Activated naive CD8-positive, alpha-beta T cell treated with anti-CD3 and anti-CD28 coated beads for 36 hours (primary cell): ENCODE measurements around the gene UCP2. TPM values are rescaled to one million over a fixed set of nuclear protein-coding genes. Genes with fewer than 3 reads are reported as not detected.

ENCODE experiments used
- DNase-seq: peaks from one replicate; pipeline ENCODE4 v3.0.0; 2021
- H3K27ac Mint-ChIP-seq: one replicate; pipeline ENCODE4 v1.8.0; 2022; ENCODE audit warnings: mild to moderate bottlenecking, moderate library complexity, mixed read lengths
- H3K27me3 Mint-ChIP-seq: one replicate; pipeline ENCODE4 v1.8.0; 2022; ENCODE audit warnings: mild to moderate bottlenecking, mixed read lengths
- H3K36me3 Mint-ChIP-seq: one replicate; pipeline ENCODE4 v1.8.0; 2021; ENCODE audit warnings: mild to moderate bottlenecking, mixed read lengths
- H3K4me1 Mint-ChIP-seq: one replicate; pipeline ENCODE4 v1.8.0; 2021; ENCODE audit warnings: mixed read lengths
- H3K4me3 Mint-ChIP-seq: one replicate; pipeline ENCODE4 v1.8.0; 2022; ENCODE audit warnings: mild to moderate bottlenecking, moderate library complexity, mixed read lengths
- H3K9me3 Mint-ChIP-seq: one replicate; pipeline ENCODE4 v1.8.0; 2022; ENCODE audit warnings: mixed read lengths
- total RNA-seq, 2 experiments: library from RNA; stranded (reverse); gene quantifications; one replicate each; pipeline ENCODE4 v1.2.3, GENCODE V29; 2021

Gene UCP2
- total RNA-seq = 100 to 1,000 TPM; 180 to 181 TPM

- Mint-ChIP-seq H3K27me3 (no peaks in the 10 kb centered on the region), H3K4me3 (peak within 1 kb of the TSS; percentile 92), H3K9me3 (no peaks in the 10 kb centered on the region), H3K36me3 (peaks cover 48% of the 10 kb centered on the region), H3K27ac (peak within 1 kb of the TSS; percentile 98), H3K4me1 (peaks cover 54% of the 10 kb centered on the region)
- peak; percentile 89 for DNase-seq
Measured at GRCh38 chr11:73982595-73982989, at the start of gene UCP2. Gene UCP2 (minus strand): TSS chr11:73982843. CDS start chr11:73978378, 4,465 bp downstream.

DNA sequence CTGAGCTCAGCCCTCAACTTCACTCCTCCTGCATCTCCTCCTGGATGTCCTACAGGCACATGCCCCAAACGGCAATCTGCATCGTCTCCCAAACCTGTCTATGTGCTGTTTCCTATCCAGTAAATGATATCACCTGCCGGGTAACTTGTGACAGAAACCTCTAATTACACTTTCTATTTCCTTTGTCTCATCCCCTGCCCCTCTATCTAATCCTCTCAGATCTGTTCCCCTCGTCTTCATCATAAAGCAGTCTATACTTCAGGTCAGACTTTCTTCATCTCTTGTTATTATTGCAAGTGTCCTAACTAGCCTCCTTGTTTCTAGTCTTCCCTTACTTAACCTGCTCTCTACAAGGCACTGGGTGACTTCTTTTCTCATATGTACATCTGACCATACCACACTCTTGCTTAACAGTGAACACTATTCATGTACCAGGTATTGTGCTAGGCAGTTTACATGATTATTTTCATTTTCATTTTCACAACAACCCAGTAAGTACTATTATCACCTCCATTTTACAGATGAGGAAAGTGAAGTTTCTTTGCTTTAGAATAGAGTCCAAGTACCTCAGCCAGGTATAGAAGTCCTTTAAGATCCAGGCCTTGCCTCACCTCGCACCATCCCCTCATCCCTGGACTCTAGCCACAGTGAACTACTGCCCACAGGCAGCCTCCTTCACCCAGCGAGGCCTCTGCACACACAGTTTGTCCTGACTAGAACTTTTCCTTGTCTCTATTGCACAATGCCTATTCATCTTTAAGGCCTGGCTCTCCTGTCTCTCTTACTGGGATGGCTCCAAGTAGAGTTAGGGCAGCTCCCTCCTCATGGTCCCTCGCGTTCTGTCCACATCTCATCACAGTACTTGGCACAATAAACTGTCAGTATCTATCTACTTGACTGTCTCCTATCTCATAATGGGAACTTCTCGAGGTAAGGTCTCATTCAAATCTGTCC is 48.4 kb upstream of the UCP2 start:
- Mint-ChIP-seq H3K27me3 (no peaks in the 10 kb centered on the region), H3K36me3 (peaks cover 18% of the 10 kb centered on the region), H3K4me3 (peak overlapping the region; percentile 3), H3K4me1 (peaks cover 25% of the 10 kb centered on the region), H3K9me3 (no peaks in the 10 kb centered on the region), H3K27ac (peak overlapping the region; percentile 57)
- no peak for DNase-seq

GRCh38 chr11:74025467-74026166 is 43.0 kb upstream of the UCP2 start:
- no peak for DNase-seq
- H3K9me3 Mint-ChIP-seq = no peaks in the 10 kb centered on the region
- no peak overlapping the region for H3K27ac Mint-ChIP-seq
- H3K4me3 Mint-ChIP-seq = no peak overlapping the region
- peaks cover 24% of the 10 kb centered on the region for H3K36me3 Mint-ChIP-seq
- peaks cover 25% of the 10 kb centered on the region for H3K4me1 Mint-ChIP-seq
- no peaks in the 10 kb centered on the region for H3K27me3 Mint-ChIP-seq

- peaks cover 25% of the 10 kb centered on the region for H3K36me3 Mint-ChIP-seq
- peak; percentile 34 for DNase-seq
- H3K4me1 Mint-ChIP-seq = peaks cover 20% of the 10 kb centered on the region
- no peak overlapping the region for H3K4me3 Mint-ChIP-seq
- H3K9me3 Mint-ChIP-seq = no peaks in the 10 kb centered on the region
- H3K27me3 Mint-ChIP-seq = no peaks in the 10 kb centered on the region
- H3K27ac Mint-ChIP-seq = peak overlapping the region; percentile 5
Measured at GRCh38 chr11:74024261-74025029, 41.8 kb upstream of the UCP2 start.

DNA sequence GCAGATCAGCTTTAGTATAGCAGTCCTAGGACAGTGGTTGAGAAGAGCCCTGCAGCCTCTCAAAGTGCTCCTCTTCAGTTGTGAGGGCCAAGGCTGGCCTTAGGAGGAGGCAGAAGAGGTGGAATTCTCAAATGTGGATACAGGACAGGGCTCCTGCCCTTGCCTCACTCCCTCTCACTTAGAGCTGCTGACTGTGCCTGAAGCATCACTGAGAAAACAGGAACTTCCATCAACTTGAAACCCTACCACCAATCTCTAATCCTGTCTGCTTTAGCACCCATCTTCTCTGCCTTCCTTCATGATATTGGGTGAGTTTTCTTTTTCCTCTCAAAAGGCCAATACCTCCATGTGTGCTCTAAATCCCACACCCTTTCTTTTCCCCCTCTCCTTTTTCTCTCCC is 40.6 kb upstream of the UCP2 start:
- Mint-ChIP-seq H3K36me3 (peaks cover 21% of the 10 kb centered on the region), H3K27me3 (no peaks in the 10 kb centered on the region), H3K4me3 (no peak overlapping the region), H3K9me3 (no peaks in the 10 kb centered on the region), H3K27ac (no peak overlapping the region), H3K4me1 (peaks cover 27% of the 10 kb centered on the region)
- DNase-seq = no peak

GRCh38 chr11:74022546-74022945 is 39.9 kb upstream of the UCP2 start:
- Mint-ChIP-seq H3K4me3 (no peak overlapping the region), H3K27ac (no peak overlapping the region)

DNA sequence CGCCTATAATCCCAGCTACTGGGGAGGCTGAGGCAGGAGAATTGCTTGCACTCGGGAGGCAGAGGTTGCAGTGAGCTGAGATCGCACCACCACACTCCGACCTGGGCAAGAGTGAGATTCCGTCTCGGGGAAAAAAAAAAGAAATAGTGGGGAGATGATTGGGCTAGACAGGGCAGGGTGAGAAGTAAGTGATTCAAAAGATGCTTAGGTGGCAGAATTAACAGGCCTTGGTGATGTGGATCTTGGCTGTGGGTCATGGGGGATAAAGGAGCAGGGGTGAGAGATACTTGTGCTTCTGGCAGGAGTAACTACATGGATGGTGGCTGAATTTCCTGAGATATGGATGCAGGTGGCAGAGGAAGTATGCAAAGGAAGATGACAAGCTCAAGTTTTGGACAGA is 39.4 kb upstream of the UCP2 start:
- Mint-ChIP-seq H3K36me3 (peaks cover 25% of the 10 kb centered on the region), H3K4me1 (peaks cover 27% of the 10 kb centered on the region), H3K4me3 (no peak overlapping the region), H3K27ac (no peak overlapping the region), H3K9me3 (no peaks in the 10 kb centered on the region), H3K27me3 (no peaks in the 10 kb centered on the region)
- no peak for DNase-seq

More at GRCh38 chr11:74022546-74022945, 39.9 kb upstream of the UCP2 start:
- H3K9me3 Mint-ChIP-seq = no peaks in the 10 kb centered on the region
- no peak for DNase-seq
- no peaks in the 10 kb centered on the region for H3K27me3 Mint-ChIP-seq
- H3K36me3 Mint-ChIP-seq = peaks cover 21% of the 10 kb centered on the region
- H3K4me1 Mint-ChIP-seq = peaks cover 27% of the 10 kb centered on the region

DNA sequence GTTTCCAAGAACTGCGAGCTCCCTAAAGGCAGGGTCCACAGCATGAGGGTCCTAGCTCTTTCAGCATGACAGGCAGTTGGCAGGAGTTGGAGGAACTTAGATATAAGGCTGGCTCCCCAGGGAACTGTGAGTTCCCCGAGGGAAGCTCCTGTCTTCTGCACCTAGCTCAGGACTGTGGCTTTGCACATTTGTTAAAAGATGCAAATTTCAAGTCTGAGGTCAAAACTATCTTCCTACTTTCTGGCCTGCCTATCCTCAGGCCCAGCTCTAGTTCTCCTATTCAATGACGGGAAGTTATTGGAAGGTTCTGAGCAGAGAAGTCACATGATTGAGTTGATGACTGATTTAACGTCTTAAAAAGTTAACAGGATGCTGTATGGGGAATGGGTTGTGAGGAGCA is 37.9 kb upstream of the UCP2 start:
- Mint-ChIP-seq H3K9me3 (no peaks in the 10 kb centered on the region), H3K4me3 (no peak overlapping the region), H3K27ac (no peak overlapping the region), H3K36me3 (peaks cover 31% of the 10 kb centered on the region), H3K4me1 (peaks cover 27% of the 10 kb centered on the region), H3K27me3 (no peaks in the 10 kb centered on the region)
- no peak for DNase-seq

DNA sequence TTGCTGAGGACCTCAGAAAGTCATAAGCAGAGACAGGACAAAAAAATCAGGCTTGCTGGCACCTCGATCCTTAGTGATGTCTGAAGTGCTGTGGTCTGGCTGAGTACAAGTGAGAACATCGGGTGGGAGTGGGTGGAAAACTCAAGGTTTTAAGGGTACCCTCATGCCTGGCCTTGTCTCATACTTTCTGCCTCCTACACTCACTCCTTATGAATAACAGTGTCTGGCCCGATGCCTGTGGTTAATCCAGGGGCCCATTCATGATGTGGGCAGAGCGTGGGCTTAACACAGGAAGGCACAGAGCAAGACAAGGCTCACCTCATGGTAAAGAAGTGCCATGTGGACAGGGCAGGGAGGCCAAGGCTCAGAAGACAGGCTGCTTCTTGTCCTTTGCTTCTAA is 37.2 kb upstream of the UCP2 start:
- H3K36me3 Mint-ChIP-seq = peaks cover 32% of the 10 kb centered on the region
- H3K9me3 Mint-ChIP-seq = no peaks in the 10 kb centered on the region
- DNase-seq = peak; percentile 69
- peaks cover 30% of the 10 kb centered on the region for H3K4me1 Mint-ChIP-seq
- H3K27me3 Mint-ChIP-seq = no peaks in the 10 kb centered on the region
- no peak overlapping the region for H3K27ac Mint-ChIP-seq
- peak overlapping the region; percentile 18 for H3K4me3 Mint-ChIP-seq

DNA sequence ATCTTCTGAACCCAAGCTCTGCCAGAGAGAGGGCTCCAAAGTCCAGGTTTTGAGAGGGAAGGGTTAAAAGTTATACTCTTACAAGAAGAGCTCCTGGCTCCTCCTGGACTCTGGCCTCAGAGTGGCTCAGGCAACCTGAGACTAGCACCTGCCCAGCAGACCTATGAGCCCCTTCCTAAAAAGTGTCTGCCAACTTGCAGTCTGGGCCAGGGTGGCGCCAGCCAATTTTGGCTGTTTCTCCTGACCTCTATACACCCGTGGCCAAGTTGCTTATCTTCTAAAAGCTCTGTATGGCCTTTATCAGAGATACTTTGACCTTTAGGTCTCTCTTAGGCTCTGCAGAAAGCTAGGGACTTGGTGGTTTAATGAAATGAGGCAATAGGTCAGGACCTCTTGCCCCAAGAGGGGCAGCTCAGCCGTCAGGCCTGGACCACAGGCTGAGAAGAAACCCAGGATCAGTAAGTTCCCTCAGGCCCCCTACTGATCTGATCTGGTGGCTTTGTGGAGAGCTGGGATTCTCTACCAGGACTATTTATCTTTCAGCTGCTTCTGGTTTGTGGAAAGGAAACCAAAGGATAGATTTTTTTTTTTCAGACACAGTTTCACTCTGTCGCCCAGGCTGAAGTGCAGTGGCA is 36.6 kb upstream of the UCP2 start:
- no peaks in the 10 kb centered on the region for H3K9me3 Mint-ChIP-seq
- H3K27me3 Mint-ChIP-seq = no peaks in the 10 kb centered on the region
- peaks cover 31% of the 10 kb centered on the region for H3K4me1 Mint-ChIP-seq
- no peak for DNase-seq
- H3K27ac Mint-ChIP-seq = no peak overlapping the region
- peaks cover 35% of the 10 kb centered on the region for H3K36me3 Mint-ChIP-seq
- H3K4me3 Mint-ChIP-seq = peak overlapping the region; percentile 18

DNA sequence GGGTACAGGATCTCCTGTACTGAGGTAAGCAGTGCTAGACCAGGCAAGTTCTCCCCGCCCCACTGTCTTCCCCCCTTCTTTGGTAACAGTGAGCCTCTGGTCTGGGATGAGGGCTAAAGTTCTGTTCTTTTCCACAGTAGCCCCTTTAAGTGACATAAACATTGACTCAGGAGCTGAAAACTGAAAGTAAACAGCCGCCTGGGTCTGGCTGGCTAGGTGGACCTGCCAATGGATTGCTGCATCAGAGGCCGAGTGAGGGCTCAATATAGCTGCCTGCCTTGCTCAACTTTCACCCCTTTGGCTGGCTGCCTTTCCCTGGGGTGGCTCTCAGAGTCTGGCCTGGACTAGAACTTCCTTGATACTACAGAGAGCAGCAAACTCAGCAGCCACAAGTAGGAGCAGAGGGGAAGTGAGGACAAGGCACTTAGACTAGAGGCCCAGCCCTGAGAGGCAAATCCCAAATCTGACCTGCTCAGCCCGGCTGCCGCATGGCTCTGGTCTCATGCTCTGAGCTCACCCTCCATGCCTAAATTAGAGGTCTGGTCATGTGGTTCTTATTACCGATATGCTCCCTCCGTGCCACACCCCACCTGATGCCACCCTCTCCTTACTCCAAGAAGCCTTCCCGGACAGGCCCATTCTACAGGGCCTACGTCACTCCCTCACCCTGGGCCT is 35.8 kb upstream of the UCP2 start:
- Mint-ChIP-seq H3K9me3 (no peaks in the 10 kb centered on the region), H3K27ac (no peak overlapping the region), H3K4me1 (peaks cover 29% of the 10 kb centered on the region), H3K4me3 (no peak overlapping the region), H3K36me3 (peaks cover 33% of the 10 kb centered on the region), H3K27me3 (no peaks in the 10 kb centered on the region)
- DNase-seq = no peak

GRCh38 chr11:74017631-74018030 is 35.0 kb upstream of the UCP2 start:
- Mint-ChIP-seq H3K4me1 (peaks cover 34% of the 10 kb centered on the region), H3K9me3 (no peaks in the 10 kb centered on the region), H3K4me3 (no peak overlapping the region), H3K36me3 (peaks cover 35% of the 10 kb centered on the region), H3K27me3 (no peaks in the 10 kb centered on the region), H3K27ac (no peak overlapping the region)
- DNase-seq = no peak

- no peaks in the 10 kb centered on the region for H3K27me3 Mint-ChIP-seq
- no peaks in the 10 kb centered on the region for H3K9me3 Mint-ChIP-seq
- no peak overlapping the region for H3K27ac Mint-ChIP-seq
- no peak overlapping the region for H3K4me3 Mint-ChIP-seq
- H3K4me1 Mint-ChIP-seq = peaks cover 48% of the 10 kb centered on the region
- H3K36me3 Mint-ChIP-seq = peaks cover 49% of the 10 kb centered on the region
- no peak for DNase-seq
Measured at GRCh38 chr11:74015919-74016684, 33.5 kb upstream of the UCP2 start.
